Cortex of kidney (tissue), 1 donor: ENCODE measurements around the gene IL11.
"Not testable (repeated sequence)": the region's sequence is repeated elsewhere in the genome, so short reads cannot be mapped to it uniquely, and the experiment has no call there.

Experiments used
- DNase-seq: peaks from one replicate; lab custom pipeline; 2025; lab: John Stamatoyannopoulos, UW

The IL11 gene

GRCh38 chr19:55370305-55370988 lies at the start of gene IL11:
IL11 (minus strand) TSS chr19:55370463; CDS start chr19:55370310, 153 bp downstream.
- no peak for DNase-seq

DNA sequence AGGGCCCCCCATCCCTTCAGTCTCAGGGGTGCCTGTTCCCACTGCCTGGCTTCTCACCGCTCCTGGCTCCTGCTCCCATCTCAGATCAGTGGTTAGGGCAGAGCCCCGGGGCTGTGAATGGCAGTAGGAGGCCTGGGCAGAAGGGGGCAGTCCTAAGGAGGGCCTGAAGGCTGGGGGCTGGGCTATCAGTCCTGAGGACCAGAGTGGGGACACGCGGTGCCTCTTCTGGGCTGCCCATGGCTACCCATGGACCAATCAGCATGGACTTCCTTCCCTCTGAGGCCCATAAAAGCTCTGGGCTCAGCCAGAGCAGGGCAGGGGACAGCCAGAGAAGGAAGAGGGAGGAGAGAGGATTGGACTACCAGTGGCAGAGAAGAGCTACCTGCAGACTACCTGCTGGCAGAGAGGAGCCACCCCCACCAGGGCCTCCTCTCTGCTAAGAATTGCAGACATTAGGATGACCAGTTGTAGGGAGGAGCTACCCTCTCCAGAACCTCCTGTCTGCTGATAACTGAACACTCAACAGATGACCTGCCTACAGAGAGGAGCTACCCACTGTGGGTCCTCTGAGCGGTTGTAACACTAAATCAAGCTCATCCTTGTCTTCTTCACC lies 49.5 kb upstream of the IL11 start:
- no peak for DNase-seq

GRCh38 chr19:55419103-55419502 lies 48.8 kb upstream of the IL11 start:
- DNase-seq, result no peak

DNA sequence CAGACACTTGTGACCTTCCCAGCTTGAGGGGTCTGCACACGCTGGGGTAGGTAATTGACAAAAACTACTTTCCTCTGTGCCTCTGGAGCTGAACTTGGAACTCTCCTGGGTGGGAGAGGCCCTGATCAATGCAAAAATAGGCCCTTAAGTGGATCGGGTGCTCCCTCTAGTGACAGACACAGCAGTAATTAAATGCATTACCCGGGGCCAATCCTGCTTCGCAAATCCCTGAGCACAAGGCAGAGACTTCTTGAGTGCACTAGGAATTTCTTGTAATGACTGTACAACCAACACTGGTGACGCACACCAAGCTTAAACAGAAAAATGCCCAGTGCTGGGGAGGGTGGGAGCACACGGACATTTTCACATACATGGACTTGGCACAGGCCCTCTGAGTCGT lies 47.9 kb upstream of the IL11 start:
- no peak for DNase-seq

DNA sequence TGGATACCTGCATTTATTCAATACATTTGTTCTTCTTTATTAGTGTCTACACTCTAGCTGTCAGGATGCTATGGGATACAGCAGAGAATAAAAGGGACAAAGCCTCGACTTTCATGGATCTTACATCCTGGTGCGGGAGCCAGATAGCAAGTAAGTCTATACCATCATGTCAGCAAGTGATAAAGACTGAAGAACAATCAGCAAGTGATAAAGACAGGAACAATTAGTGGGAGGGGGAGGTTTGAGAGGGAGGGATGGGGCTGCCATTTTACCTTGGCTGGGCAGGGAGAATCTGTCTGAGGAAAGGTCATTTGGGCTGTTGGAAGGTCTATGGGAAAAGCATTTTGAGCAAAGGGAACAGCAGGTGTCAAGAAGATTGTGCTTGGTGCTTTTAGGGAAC lies 39.9 kb upstream of the IL11 start:
- DNase-seq, result no peak

- DNase-seq, result not testable (repeated sequence)
Observed at GRCh38 chr19:55409179-55409578, 38.9 kb upstream of the IL11 start.

DNA sequence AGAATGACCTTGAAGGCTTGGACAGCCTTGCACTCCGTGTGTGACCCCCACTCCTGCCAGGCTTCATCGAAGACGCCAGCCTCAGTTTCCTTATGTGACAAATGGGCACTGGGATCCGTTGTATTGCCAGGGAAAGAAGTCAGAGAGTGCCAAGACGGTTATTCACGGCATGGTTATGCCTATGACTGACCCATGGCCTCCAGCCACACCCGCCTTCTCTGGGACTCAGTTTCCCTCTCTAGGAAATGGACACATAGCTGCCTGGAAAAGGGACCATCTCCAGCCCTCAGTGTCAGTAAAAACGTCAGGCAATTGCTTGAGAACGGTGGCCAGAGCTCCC lies 38.2 kb upstream of the IL11 start:
- DNase-seq, result no peak

DNA sequence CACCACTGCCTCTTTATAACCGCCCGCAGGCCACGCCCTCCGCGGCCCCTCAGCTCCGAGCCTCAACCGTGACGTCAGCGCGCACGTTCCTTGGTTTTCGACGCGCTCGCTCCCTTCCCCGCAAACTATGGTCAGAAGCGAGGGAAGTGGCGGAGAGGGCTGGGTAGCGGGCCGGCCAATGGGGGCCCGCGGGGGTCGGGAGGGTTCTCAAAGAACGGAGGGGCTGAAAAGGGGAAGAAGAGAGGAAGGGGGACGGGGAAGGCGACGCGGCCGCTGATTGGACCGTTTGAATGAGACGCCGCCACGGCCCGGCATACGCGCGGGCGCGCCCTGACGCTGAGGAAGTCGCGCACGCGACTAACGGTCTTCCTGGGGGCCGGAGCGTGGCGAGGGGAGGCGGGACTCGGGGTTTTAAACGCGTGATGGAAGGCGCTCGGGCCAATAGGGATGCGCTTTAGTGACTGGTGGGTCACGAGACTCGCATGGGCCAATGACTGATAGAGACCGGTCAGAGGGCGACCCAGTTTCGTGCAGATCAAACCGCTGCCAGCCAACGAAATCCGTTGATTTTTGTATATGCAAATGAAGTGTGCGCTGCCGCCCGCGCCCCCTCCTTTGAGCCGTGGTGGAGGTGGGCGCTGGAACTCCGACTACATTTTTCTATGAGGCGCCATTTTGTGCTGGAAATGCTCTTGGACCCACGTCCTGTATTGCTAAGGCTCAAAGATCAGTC lies 37.7 kb upstream of the IL11 start:
- DNase-seq, result peak; percentile 78

DNA sequence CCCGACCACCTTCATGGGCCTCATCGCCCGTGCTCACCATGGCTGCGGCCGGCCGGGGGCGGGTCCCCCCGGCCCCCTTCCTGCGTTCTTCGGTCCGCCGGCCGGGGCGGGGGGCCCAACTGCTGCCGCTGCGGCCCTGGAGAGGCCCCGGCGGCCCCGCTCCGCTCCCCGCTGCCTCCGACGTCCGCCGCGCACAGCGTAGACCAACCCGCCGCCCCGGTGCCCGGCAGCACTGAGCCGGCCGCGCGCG lies 37.2 kb upstream of the IL11 start, which contains the start of gene UBE2S:
Gene UBE2S (minus strand): TSS at position 239 of the 250 bp plus-strand sequence. CDS start 199 bp downstream, at position 40.
- not testable (repeated sequence) for DNase-seq

- no peak for DNase-seq
Observed at GRCh38 chr19:55406826-55407549, 36.7 kb upstream of the IL11 start.

DNA sequence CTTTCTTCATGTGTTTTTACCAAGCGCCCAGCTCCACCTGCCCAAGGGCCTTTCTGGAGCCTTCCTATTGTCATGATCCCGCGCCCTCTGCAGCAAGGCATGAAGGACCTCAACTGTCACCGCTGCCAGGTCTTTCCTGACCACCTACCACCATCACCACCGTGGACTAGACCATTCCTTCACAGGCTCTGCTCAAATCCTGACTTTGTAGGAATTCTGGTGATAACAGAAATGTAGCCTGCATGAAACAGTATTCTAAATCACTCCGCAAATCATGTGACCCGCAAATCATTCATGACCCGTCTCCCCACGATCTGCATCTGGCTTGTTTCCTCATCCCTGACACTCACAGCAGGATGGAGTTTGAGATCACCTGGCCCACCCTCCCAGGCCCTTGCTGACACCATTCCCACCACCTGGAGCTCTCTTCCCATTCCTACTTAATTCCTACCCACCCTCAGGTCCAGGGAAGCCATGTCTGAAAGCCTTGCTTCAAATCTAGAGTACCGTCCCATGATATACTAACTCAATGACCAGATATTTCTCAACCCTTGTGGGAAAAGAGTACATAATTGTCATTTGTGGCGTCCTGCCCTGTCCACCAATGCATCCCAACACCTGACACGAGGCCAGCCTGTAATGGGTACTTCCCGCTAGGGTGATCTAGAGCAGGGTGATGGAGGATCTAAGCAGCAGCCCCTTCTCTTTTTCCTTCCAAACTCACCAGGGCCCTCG lies 36.0 kb upstream of the IL11 start:
- no peak for DNase-seq

DNA sequence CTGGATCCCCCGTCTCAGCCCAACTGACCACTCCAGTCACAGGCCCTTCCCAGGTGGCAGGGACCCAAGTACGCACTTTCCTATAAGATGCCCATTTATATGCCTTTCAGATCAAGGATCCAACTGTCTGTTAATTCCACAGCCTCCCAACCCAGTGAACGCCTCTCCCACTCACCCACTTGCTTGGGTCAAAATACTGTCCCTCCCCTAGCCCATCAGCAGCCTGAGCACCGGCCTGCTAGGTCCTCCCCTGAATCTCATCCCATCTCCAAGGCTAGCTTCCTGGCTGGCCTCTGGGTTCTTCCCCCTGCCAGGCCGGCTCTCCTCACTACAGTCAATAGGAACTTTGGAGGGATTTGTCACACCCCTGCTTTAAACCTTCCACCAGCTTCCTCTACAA lies 35.4 kb upstream of the IL11 start:
- DNase-seq, result no peak

DNA sequence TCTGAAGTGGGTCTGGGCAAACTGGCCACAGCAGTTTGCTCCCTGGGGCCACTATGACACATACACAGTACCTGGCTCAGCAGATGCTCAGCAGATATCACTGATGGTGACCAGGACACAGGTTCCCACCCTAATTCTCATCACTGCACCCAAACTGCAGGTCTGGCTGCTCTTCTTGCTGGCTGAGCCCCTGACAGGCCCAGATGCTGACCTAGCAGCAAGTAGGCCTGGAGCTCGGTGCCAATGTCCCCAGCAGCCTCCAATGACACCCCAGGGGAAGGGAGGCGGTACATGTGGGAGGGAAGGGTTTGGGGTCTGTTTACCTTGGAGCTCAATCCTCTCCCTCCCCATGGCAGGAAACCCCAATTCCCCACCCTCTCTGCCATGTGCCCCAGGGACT lies 32.2 kb upstream of the IL11 start:
- DNase-seq, result no peak

GRCh38 chr19:55401390-55401789 lies 31.1 kb upstream of the IL11 start:
- not testable (repeated sequence) for DNase-seq

- no peak for DNase-seq
Observed at GRCh38 chr19:55400281-55401087, 30.2 kb upstream of the IL11 start.

- no peak for DNase-seq
Observed at GRCh38 chr19:55398200-55398925, 28.1 kb upstream of the IL11 start.

DNA sequence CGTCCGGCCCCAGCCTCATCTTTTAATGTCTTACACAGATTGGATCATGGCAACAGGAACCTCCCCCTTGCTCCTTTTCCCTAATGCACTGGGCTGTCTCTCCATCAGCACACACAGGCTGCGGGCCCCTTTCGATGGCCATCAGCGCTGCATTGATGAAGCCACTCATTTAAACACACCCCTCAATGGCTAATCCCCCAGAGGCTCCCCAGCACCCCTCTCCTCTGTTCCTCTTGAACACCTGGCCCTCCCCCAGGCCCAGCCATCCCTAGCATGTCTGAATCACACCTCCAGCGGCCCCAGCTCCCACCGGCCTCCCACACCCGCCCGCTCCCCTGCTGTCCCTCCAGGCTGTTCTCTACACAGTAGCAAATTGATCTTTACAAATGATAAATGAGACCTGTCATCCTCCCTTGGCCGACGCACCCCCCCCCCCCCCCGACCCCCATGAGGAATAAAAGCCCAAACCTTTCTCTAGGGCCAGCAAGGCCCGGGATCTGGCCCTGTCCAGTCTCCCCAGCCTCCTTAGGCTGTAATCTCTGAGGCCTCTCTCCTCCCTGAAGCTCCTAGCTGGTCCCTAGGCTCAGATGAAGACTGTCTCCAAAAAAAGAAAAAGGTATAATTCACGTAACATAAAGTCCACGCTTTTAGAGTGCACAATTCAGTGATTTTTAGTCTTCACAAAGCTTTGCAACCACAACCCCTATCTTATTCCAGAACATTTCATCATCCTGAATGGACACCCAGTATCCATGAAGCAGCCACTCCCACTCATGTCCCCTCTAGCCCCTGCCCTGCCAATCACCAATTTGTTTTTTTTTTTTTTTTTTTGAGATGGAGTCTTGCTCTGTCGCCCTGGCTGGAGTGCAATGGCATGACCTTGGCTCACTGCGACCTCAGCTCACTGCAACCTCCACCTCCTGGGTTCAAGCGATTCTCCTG lies 22.8 kb upstream of the IL11 start:
- no peak for DNase-seq

- no peak for DNase-seq
Observed at GRCh38 chr19:55391702-55392615, 21.7 kb upstream of the IL11 start.
